Measurements from ENCODE around the gene CREBBP. TPM values are rescaled to one million over a fixed set of nuclear protein-coding genes. Genes with fewer than 3 reads are reported as not detected.
A peak's percentile ranks its signal among the peaks of the same experiment; 100 is the strongest.

The CREBBP gene
- total RNA-seq, 1 donor from 2014 or later = 104 TPM

GRCh38 chr16:3879887-3880564 lies 487 bp downstream of the CREBBP start:
- DNase-seq (ENCODE audit: low spot score) = peak; percentile 71

- DNase-seq (ENCODE audit: low spot score) = peak; percentile 63
These were observed 1.1 kb downstream of the CREBBP start for GRCh38 chr16:3879258-3879886.

- no peak for DNase-seq (ENCODE audit: low spot score)
These were observed 1.9 kb downstream of the CREBBP start for GRCh38 chr16:3878610-3879009.

- no peak for DNase-seq (ENCODE audit: low spot score)
These were observed 3.8 kb downstream of the CREBBP start for GRCh38 chr16:3876695-3877094.

- DNase-seq (ENCODE audit: low spot score) = no peak
These were observed 4.4 kb downstream of the CREBBP start for GRCh38 chr16:3876160-3876559.

- no peak for DNase-seq (ENCODE audit: low spot score)
These were observed 5.5 kb downstream of the CREBBP start for GRCh38 chr16:3874794-3875692.

GRCh38 chr16:3874242-3874641 lies 6.3 kb downstream of the CREBBP start:
- no peak for DNase-seq (ENCODE audit: low spot score)

GRCh38 chr16:3873482-3874173 lies 6.9 kb downstream of the CREBBP start:
- no peak for DNase-seq (ENCODE audit: low spot score)

- no peak for DNase-seq (ENCODE audit: low spot score)
These were observed 8.2 kb downstream of the CREBBP start for GRCh38 chr16:3872216-3872895.

- no peak for DNase-seq (ENCODE audit: low spot score)
These were observed 11.5 kb downstream of the CREBBP start for GRCh38 chr16:3868967-3869366.

GRCh38 chr16:3868556-3868955 lies 12.0 kb downstream of the CREBBP start:
- DNase-seq (ENCODE audit: low spot score) = no peak

GRCh38 chr16:3866703-3867431 lies 13.6 kb downstream of the CREBBP start:
- no peak for DNase-seq (ENCODE audit: low spot score)

GRCh38 chr16:3865241-3865640 lies 15.3 kb downstream of the CREBBP start:
- DNase-seq (ENCODE audit: low spot score) = no peak

- no peak for DNase-seq (ENCODE audit: low spot score)
These were observed 16.0 kb downstream of the CREBBP start for GRCh38 chr16:3864562-3864961.

GRCh38 chr16:3863587-3863986 lies 16.9 kb downstream of the CREBBP start:
- DNase-seq (ENCODE audit: low spot score) = no peak

- no peak for DNase-seq (ENCODE audit: low spot score)
These were observed 18.6 kb downstream of the CREBBP start for GRCh38 chr16:3861808-3862451.

- DNase-seq (ENCODE audit: low spot score) = no peak
These were observed 20.6 kb downstream of the CREBBP start for GRCh38 chr16:3859889-3860288.

- no peak for DNase-seq (ENCODE audit: low spot score)
These were observed 21.7 kb downstream of the CREBBP start for GRCh38 chr16:3858801-3859200.

- DNase-seq (ENCODE audit: low spot score) = no peak
These were observed 23.1 kb downstream of the CREBBP start for GRCh38 chr16:3857189-3858043.

All from ureter (tissue), 1 donor.